BLaER1 treated with 17β-estradiol and CSF1 and Interleukin-3, amounts not matched to agents 10 nM and 100 nM (cell line): ENCODE data around the gene NHSL1.

ENCODE experiments used
- H3K27ac ChIP-seq, 11 experiments: shearing (Covaris generic); formaldehyde crosslinking; 2 replicates each; pipeline ENCODE4 v1.8.1; 2022
- H3K27me3 ChIP-seq, 11 experiments: shearing (Covaris generic); formaldehyde crosslinking; 2 replicates each; pipeline ENCODE4 v1.8.1; 2022
- H3K36me3 ChIP-seq, 11 experiments: shearing (Covaris generic); formaldehyde crosslinking; 2 replicates each; pipeline ENCODE4 v1.8.1; 2022
- H3K4me1 ChIP-seq, 10 experiments: shearing (Covaris generic); formaldehyde crosslinking; 2 replicates each; pipeline ENCODE4 v1.8.1; 2022
- H3K4me2 ChIP-seq, 11 experiments: shearing (Covaris generic); formaldehyde crosslinking; 2 replicates each; pipeline ENCODE4 v1.8.1; 2022
- H3K4me3 ChIP-seq, 10 experiments: shearing (Covaris generic); formaldehyde crosslinking; 2 replicates each; pipeline ENCODE4 v1.8.1; 2022
- H3K9ac ChIP-seq, 11 experiments: shearing (Covaris generic); formaldehyde crosslinking; 2 replicates each; pipeline ENCODE4 v1.8.1; 2022
- H3K9me3 ChIP-seq, 11 experiments: shearing (Covaris generic); formaldehyde crosslinking; replicated peaks in 1 of 11; 2 replicates each; pipeline ENCODE4 v1.8.1; 2022
- H4K20me1 ChIP-seq, 11 experiments: shearing (Covaris generic); formaldehyde crosslinking; 2 replicates each; pipeline ENCODE4 v1.8.1; 2022
- Cebpa-rat ChIP-seq, 11 experiments: shearing (Covaris generic); IDR thresholded peaks; 2 replicates each; pipeline ENCODE4 v1.8.1; 2022

Gene NHSL1

GRCh38 chr6:138451043-138451442 lies 48.3 kb downstream of the NHSL1 start:
- Histone ChIP-seq H3K9ac (no peak overlapping the region), H3K27ac (no peak overlapping the region), H3K9me3 (no peaks in the 10 kb centered on the region), H3K4me1 (peaks cover 4 to 9% (median 8%) of the 10 kb centered on the region in 10 experiments), H3K27me3 (no peaks in the 10 kb centered on the region), H3K4me3 (no peak overlapping the region), H4K20me1 (no peaks in the 10 kb centered on the region), H3K36me3 (peaks cover 0 to 27% (median 6%) of the 10 kb centered on the region in 11 experiments; a peak in 11 of 22 replicates), H3K4me2 (no peak overlapping the region)
- no peak for TF ChIP-seq Cebpa-rat (IDR thresholded peaks at IDR 0.05)

DNA sequence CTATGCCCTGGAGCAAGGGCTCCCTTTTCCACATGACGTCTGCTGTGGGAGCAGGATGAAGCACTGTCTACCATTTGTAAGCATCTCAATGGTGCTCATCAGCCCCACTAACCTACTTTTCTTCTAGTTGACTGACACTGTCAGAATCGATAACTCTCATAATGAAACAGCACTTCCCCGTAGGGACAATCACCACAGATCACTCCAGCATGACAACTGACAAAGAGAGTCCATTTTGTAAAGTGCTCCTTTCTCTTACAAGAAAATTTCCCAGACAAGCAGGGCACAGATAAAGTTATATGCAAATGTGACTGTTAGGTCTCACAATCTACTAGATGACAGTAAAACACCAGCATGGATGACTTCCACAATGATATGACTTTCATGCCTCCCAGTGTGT lies 48.8 kb downstream of the NHSL1 start:
- H3K4me3 ChIP-seq: no peak overlapping the region
- no peaks in the 10 kb centered on the region for H4K20me1 ChIP-seq
- no peak overlapping the region for H3K9ac ChIP-seq
- H3K4me1 ChIP-seq: peaks cover 0 to 3% (median 2%) of the 10 kb centered on the region in 10 experiments; a peak in 10 of 20 replicates
- H3K36me3 ChIP-seq: peaks cover 0 to 27% (median 11%) of the 10 kb centered on the region in 11 experiments; a peak in 11 of 22 replicates
- H3K9me3 ChIP-seq: no peaks in the 10 kb centered on the region
- TF ChIP-seq Cebpa-rat (IDR thresholded peaks at IDR 0.05): no peak
- no peak overlapping the region for H3K27ac ChIP-seq
- H3K4me2 ChIP-seq: no peak overlapping the region
- no peaks in the 10 kb centered on the region for H3K27me3 ChIP-seq

- H3K9ac ChIP-seq: no peak overlapping the region
These were observed 52.5 kb downstream of the NHSL1 start for GRCh38 chr6:138446821-138447220.

GRCh38 chr6:138443979-138444378 lies 55.3 kb downstream of the NHSL1 start:
- no peaks in the 10 kb centered on the region for H3K27me3 ChIP-seq
- no peak overlapping the region for H3K9ac ChIP-seq
- peaks cover 0 to 5% (median 0%) of the 10 kb centered on the region in 10 experiments; a peak in 3 of 20 replicates for H3K4me1 ChIP-seq
- no peak overlapping the region for H3K4me3 ChIP-seq
- no peak overlapping the region for H3K4me2 ChIP-seq
- no peak overlapping the region for H3K27ac ChIP-seq
- no peaks in the 10 kb centered on the region; a peak in 1 of 22 replicates for H3K9me3 ChIP-seq
- TF ChIP-seq Cebpa-rat (IDR thresholded peaks at IDR 0.05): no peak
- no peaks in the 10 kb centered on the region for H4K20me1 ChIP-seq
- peaks cover 0 to 69% (median 31%) of the 10 kb centered on the region in 11 experiments; a peak in 14 of 22 replicates for H3K36me3 ChIP-seq

More at GRCh38 chr6:138446821-138447220, 52.5 kb downstream of the NHSL1 start:
- TF ChIP-seq Cebpa-rat (IDR thresholded peaks at IDR 0.05): no peak
- Histone ChIP-seq H3K4me2 (no peak overlapping the region), H3K27ac (no peak overlapping the region), H3K4me3 (no peak overlapping the region), H3K27me3 (no peaks in the 10 kb centered on the region), H3K9me3 (no peaks in the 10 kb centered on the region; a peak in 1 of 22 replicates), H3K36me3 (peaks cover 0 to 45% (median 24%) of the 10 kb centered on the region in 11 experiments; a peak in 14 of 22 replicates), H4K20me1 (no peaks in the 10 kb centered on the region), H3K4me1 (no peaks in the 10 kb centered on the region)

DNA sequence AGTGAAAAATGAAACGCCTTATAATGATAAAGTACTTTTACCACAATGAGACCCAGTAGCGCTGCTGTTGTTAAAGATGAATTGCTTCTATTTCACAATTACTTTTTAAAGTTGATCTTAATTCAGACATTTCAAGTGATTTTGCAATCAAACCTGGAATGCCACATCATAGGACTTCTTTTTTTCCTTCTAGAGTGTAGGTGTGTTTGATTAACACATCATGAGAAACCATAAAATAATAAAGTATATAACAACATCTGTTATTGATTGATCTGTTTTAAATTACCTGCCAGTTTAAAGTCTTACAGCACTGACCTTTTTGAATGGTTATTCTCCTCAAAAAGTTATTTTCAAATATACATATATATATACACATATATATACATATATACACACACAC lies 56.6 kb downstream of the NHSL1 start:
- Histone ChIP-seq H3K4me1 (peaks cover 0 to 5% (median 0%) of the 10 kb centered on the region in 10 experiments; a peak in 3 of 20 replicates), H3K9ac (no peak overlapping the region), H3K27ac (no peak overlapping the region), H3K36me3 (peaks cover 0 to 69% (median 36%) of the 10 kb centered on the region in 11 experiments; a peak in 14 of 22 replicates), H3K4me2 (no peak overlapping the region), H4K20me1 (no peaks in the 10 kb centered on the region), H3K27me3 (no peaks in the 10 kb centered on the region), H3K9me3 (no peaks in the 10 kb centered on the region; a peak in 1 of 22 replicates), H3K4me3 (no peak overlapping the region)
- TF ChIP-seq Cebpa-rat (IDR thresholded peaks at IDR 0.05): no peak

DNA sequence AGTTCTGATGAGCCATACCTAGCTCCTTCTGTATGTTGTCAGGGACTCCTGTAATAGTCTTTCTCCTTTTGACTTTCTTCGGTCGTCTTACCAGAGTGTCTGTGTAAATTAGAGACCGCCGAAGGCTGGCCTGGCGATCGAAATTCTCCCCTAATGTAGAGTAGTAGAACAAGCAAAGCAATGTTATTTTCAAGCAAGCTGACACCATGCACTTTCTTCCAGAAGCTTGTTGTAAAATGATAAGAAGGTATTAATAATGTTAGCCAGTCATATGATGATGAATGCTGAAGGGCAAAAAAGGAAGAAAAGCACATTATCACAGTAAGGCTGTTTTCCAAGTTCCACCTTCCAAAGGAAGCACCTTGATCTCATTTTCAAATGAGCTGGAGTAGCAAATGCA lies 57.3 kb downstream of the NHSL1 start:
- no peak overlapping the region for H3K9ac ChIP-seq
- H3K27ac ChIP-seq: no peak overlapping the region
- H3K36me3 ChIP-seq: peaks cover 0 to 64% (median 38%) of the 10 kb centered on the region in 11 experiments; a peak in 14 of 22 replicates
- no peak overlapping the region for H3K4me3 ChIP-seq
- no peaks in the 10 kb centered on the region; a peak in 1 of 22 replicates for H3K9me3 ChIP-seq
- no peak overlapping the region for H3K4me2 ChIP-seq
- H3K27me3 ChIP-seq: no peaks in the 10 kb centered on the region
- TF ChIP-seq Cebpa-rat (IDR thresholded peaks at IDR 0.05): no peak
- H4K20me1 ChIP-seq: no peaks in the 10 kb centered on the region
- peaks cover 0 to 5% (median 0%) of the 10 kb centered on the region in 10 experiments; a peak in 3 of 20 replicates for H3K4me1 ChIP-seq

GRCh38 chr6:138440758-138441357 lies 58.4 kb downstream of the NHSL1 start:
- H4K20me1 ChIP-seq: no peaks in the 10 kb centered on the region
- H3K27ac ChIP-seq: no peak overlapping the region
- H3K27me3 ChIP-seq: no peaks in the 10 kb centered on the region
- peak overlapping the region in 1 of 11 experiments; percentile 42; a peak in 1 of 22 replicates for H3K4me2 ChIP-seq
- H3K4me1 ChIP-seq: peaks cover 0 to 5% (median 0%) of the 10 kb centered on the region in 10 experiments; a peak in 3 of 20 replicates
- H3K9ac ChIP-seq: no peak overlapping the region
- no peaks in the 10 kb centered on the region; a peak in 1 of 22 replicates for H3K9me3 ChIP-seq
- TF ChIP-seq Cebpa-rat (IDR thresholded peaks at IDR 0.05): no peak
- H3K4me3 ChIP-seq: no peak overlapping the region
- peaks cover 0 to 64% (median 30%) of the 10 kb centered on the region in 11 experiments; a peak in 14 of 22 replicates for H3K36me3 ChIP-seq

DNA sequence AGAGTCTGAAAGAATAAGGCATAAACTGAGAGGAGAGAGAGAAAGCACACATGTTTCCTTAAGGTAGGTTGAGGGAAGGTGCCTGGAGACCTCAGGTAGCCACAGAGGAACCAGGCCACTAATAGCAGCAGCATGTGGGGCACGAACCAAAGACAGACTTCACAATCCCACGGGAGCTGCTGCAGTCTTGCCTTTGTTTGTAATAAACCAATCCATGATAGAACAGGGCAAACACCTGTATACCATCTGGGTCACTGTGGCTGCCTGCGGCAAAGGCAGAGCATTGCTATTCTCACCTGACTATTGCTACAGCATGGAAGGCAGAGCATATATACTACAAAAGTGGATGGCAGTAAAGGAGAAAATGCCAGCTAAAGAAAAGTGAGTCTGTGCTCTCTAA lies 59.0 kb downstream of the NHSL1 start:
- TF ChIP-seq Cebpa-rat (IDR thresholded peaks at IDR 0.05): no peak

DNA sequence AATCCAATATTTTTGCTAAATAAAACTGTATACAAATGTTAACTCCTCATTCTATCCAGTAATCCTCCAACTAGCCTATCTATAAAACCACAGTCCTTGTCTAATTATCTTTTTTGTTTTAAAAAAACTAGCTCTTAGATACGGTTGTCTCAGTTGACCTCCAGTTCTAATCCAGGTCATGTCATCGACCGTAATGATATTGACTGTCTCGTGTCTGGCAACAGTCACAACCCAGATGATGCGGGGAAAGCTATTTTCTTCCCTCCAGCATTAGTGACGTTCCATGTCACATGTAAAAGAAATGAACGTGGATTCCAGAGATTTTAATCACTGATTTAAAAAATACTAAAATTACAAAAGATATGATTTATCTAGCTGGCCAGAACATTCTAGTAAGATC lies 59.7 kb downstream of the NHSL1 start:
- H3K9ac ChIP-seq: no peak overlapping the region
- no peaks in the 10 kb centered on the region for H3K27me3 ChIP-seq
- no peaks in the 10 kb centered on the region for H4K20me1 ChIP-seq
- H3K9me3 ChIP-seq: no peaks in the 10 kb centered on the region; a peak in 1 of 22 replicates
- no peak overlapping the region for H3K4me2 ChIP-seq
- no peak overlapping the region for H3K27ac ChIP-seq
- peaks cover 0 to 63% (median 27%) of the 10 kb centered on the region in 11 experiments; a peak in 14 of 22 replicates for H3K36me3 ChIP-seq
- no peak overlapping the region for H3K4me3 ChIP-seq
- H3K4me1 ChIP-seq: peaks cover 0 to 17% (median 0%) of the 10 kb centered on the region in 10 experiments; a peak in 9 of 20 replicates
- TF ChIP-seq Cebpa-rat (IDR thresholded peaks at IDR 0.05): no peak

More for the DNA sequence above, 59.0 kb downstream of the NHSL1 start:
- Histone ChIP-seq H4K20me1 (no peaks in the 10 kb centered on the region), H3K4me3 (no peak overlapping the region), H3K9ac (no peak overlapping the region), H3K4me1 (peaks cover 0 to 10% (median 0%) of the 10 kb centered on the region in 10 experiments; a peak in 5 of 20 replicates), H3K9me3 (no peaks in the 10 kb centered on the region; a peak in 1 of 22 replicates), H3K4me2 (no peak overlapping the region), H3K27me3 (no peaks in the 10 kb centered on the region), H3K27ac (no peak overlapping the region), H3K36me3 (peaks cover 0 to 63% (median 27%) of the 10 kb centered on the region in 11 experiments; a peak in 14 of 22 replicates)
